Measurements from ENCODE around the gene GRIK3.
"Not testable (repeated sequence)": the region's sequence is repeated elsewhere in the genome, so short reads cannot be mapped to it uniquely, and the experiment has no call there.

GRIK3 gene

GRCh38 chr1:36919491-36920145 is 114.7 kb downstream of the GRIK3 start:
- Histone ChIP-seq H3K9me2 (replicated peaks; ENCODE audit: low read depth, low read length) (no peaks in the 10 kb centered on the region), H3K79me2 (ENCODE audit: insufficient read depth, low read length) (no peaks in the 10 kb centered on the region), H3K9ac (ENCODE audit: low read depth, low read length, poor library complexity, severe bottlenecking) (no peak overlapping the region), H4K20me1 (ENCODE audit: insufficient read depth, low read length, poor library complexity, severe bottlenecking) (no peaks in the 10 kb centered on the region), H3K4me1 (ENCODE audit: insufficient read depth, low read length, poor library complexity, severe bottlenecking) (no peaks in the 10 kb centered on the region), H3K36me3 (ENCODE audit: insufficient read depth, low read length) (no peaks in the 10 kb centered on the region), H3K4me3 (ENCODE audit: low read length, poor library complexity, severe bottlenecking) (no peak overlapping the region), H2AFZ (ENCODE audit: low read length) (no peak overlapping the region), H3K4me2 (ENCODE audit: low read depth, low read length, poor library complexity, severe bottlenecking) (no peak overlapping the region), H3F3A (ENCODE audit: low read depth) (no peaks in the 10 kb centered on the region), H3K9me3 (ENCODE audit: insufficient read depth, low read depth, low read length) (no peaks in the 10 kb centered on the region), H3K27me3 (ENCODE audit: insufficient read depth, low read length, poor library complexity, severe bottlenecking) (no peaks in the 10 kb centered on the region)
- no peak for TF ChIP-seq EZH2phosphoT487 (IDR thresholded peaks at IDR 0.05; ENCODE audit: borderline replicate concordance)
- TF ChIP-seq CTCF (conservative IDR thresholded peaks at IDR 0.05; ENCODE audit: low read length) = no peak

DNA sequence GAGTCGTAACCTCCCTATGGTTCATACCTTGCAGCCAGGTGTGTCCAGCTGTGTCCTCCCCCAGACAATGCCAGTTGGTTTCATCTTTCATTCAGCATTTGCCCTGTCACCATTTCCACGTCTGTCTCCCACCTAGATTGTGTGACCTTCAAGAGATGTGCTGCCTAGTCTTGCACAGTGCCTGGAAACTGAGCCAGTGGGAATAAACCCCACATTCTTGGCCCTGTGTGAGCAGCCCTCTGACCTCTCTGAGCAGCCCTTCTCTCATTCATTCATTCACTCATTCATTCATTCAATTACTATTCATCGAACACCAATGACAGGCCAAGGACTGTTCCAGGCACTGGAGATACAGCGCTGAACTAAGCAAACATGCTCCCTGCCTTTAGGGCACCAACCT is 115.7 kb downstream of the GRIK3 start:
- Histone ChIP-seq H3K36me3 (ENCODE audit: insufficient read depth, low read length) (no peaks in the 10 kb centered on the region), H3K4me3 (ENCODE audit: low read length, poor library complexity, severe bottlenecking) (no peak overlapping the region), H3K9me2 (replicated peaks; ENCODE audit: low read depth, low read length) (no peaks in the 10 kb centered on the region), H2AFZ (ENCODE audit: low read length) (no peak overlapping the region), H3F3A (ENCODE audit: low read depth) (no peaks in the 10 kb centered on the region), H3K9ac (ENCODE audit: low read depth, low read length, poor library complexity, severe bottlenecking) (no peak overlapping the region), H3K79me2 (ENCODE audit: insufficient read depth, low read length) (no peaks in the 10 kb centered on the region), H3K9me3 (ENCODE audit: insufficient read depth, low read depth, low read length) (no peaks in the 10 kb centered on the region), H3K4me2 (ENCODE audit: low read depth, low read length, poor library complexity, severe bottlenecking) (no peak overlapping the region), H4K20me1 (ENCODE audit: insufficient read depth, low read length, poor library complexity, severe bottlenecking) (no peaks in the 10 kb centered on the region), H3K4me1 (ENCODE audit: insufficient read depth, low read length, poor library complexity, severe bottlenecking) (no peaks in the 10 kb centered on the region), H3K27me3 (ENCODE audit: insufficient read depth, low read length, poor library complexity, severe bottlenecking) (no peaks in the 10 kb centered on the region)
- TF ChIP-seq EZH2phosphoT487 (IDR thresholded peaks at IDR 0.05; ENCODE audit: borderline replicate concordance) (no peak), CTCF (conservative IDR thresholded peaks at IDR 0.05; ENCODE audit: low read length) (no peak)

DNA sequence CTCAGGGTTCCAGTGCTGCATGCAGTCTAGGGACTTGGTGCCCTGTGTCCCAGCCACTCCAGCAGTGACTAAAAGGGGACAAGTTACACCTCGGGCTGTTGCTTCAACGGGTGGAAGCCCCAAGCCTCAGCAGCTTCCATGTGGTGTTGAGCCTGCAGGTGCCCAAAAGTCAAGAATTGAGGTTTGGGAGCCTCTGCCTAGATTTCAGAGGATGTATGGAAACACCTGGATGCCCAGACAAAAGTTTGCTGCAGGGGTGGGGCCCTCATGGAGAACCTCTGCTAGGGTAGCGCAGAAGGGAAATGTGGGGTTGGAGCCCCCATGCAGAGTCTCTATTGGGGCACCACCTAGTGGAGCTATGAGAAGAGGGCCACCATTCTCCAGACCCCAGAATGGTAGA is 117.8 kb downstream of the GRIK3 start:
- H3K4me2 ChIP-seq (ENCODE audit: low read depth, low read length, poor library complexity, severe bottlenecking); H3K27me3 ChIP-seq (ENCODE audit: insufficient read depth, low read length, poor library complexity, severe bottlenecking); H3K9me2 ChIP-seq (replicated peaks; ENCODE audit: low read depth, low read length); H3K79me2 ChIP-seq (ENCODE audit: insufficient read depth, low read length); H3K4me1 ChIP-seq (ENCODE audit: insufficient read depth, low read length, poor library complexity, severe bottlenecking); H3F3A ChIP-seq (ENCODE audit: low read depth); H2AFZ ChIP-seq (ENCODE audit: low read length); H3K4me3 ChIP-seq (ENCODE audit: low read length, poor library complexity, severe bottlenecking); H3K9ac ChIP-seq (ENCODE audit: low read depth, low read length, poor library complexity, severe bottlenecking); H3K36me3 ChIP-seq (ENCODE audit: insufficient read depth, low read length); H3K9me3 ChIP-seq (ENCODE audit: insufficient read depth, low read depth, low read length); H4K20me1 ChIP-seq (ENCODE audit: insufficient read depth, low read length, poor library complexity, severe bottlenecking): not testable (repeated sequence)

DNA sequence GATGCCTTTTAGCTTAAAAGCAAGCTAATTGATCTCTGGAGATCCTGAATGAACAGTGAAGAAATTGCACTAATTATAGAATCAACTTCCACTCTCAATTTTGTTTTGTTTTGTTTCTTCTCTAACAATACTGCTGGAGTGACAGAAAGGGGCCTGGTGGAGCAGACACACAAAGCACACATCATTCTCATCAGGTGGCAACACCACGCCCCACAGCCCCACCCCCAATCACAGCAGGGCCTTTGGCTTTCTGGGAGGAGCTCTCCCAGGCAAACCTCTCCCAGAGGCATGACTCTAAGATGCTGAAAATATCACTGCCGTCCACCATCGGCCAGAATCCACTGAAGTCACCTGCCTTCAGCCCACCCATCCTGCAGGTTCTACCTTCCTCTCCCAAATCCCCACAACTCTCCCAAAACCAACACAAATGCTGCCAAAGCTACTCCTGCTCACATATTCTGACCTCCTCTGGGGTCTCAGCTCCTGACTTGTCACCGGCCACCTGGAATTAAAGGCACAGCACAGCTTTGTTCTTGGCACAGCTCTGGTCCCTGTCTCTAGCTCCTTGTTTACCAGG is 120.7 kb downstream of the GRIK3 start:
- no peaks in the 10 kb centered on the region for H3K9me3 ChIP-seq (ENCODE audit: insufficient read depth, low read depth, low read length)
- H3K4me1 ChIP-seq (ENCODE audit: insufficient read depth, low read length, poor library complexity, severe bottlenecking) = no peaks in the 10 kb centered on the region
- no peak overlapping the region for H3K4me2 ChIP-seq (ENCODE audit: low read depth, low read length, poor library complexity, severe bottlenecking)
- no peaks in the 10 kb centered on the region for H3K79me2 ChIP-seq (ENCODE audit: insufficient read depth, low read length)
- H3K4me3 ChIP-seq (ENCODE audit: low read length, poor library complexity, severe bottlenecking) = no peak overlapping the region
- H3K27me3 ChIP-seq (ENCODE audit: insufficient read depth, low read length, poor library complexity, severe bottlenecking) = no peaks in the 10 kb centered on the region
- TF ChIP-seq EZH2phosphoT487 (IDR thresholded peaks at IDR 0.05; ENCODE audit: borderline replicate concordance) (no peak), CTCF (conservative IDR thresholded peaks at IDR 0.05; ENCODE audit: low read length) (no peak)
- H2AFZ ChIP-seq (ENCODE audit: low read length) = no peak overlapping the region
- no peaks in the 10 kb centered on the region for H3K9me2 ChIP-seq (replicated peaks; ENCODE audit: low read depth, low read length)
- no peaks in the 10 kb centered on the region for H4K20me1 ChIP-seq (ENCODE audit: insufficient read depth, low read length, poor library complexity, severe bottlenecking)
- no peaks in the 10 kb centered on the region for H3F3A ChIP-seq (ENCODE audit: low read depth)
- H3K9ac ChIP-seq (ENCODE audit: low read depth, low read length, poor library complexity, severe bottlenecking) = no peak overlapping the region
- H3K36me3 ChIP-seq (ENCODE audit: insufficient read depth, low read length) = no peaks in the 10 kb centered on the region

All from Loucy (cell line).